Hepatocyte (in vitro differentiated cells): ENCODE results near the gene C7orf33.

Experiments
- EZH2 ChIP-seq: fragments of 200-600 bp; sonication (generic); IDR thresholded peaks from 2 replicates; pipeline ENCODE4 v1.6.1; 2016; ENCODE audit warnings: antibody characterized with exemption, mild to moderate bottlenecking, borderline replicate concordance
- EZH2phosphoT487 ChIP-seq: fragments of 200-600 bp; sonication (generic); IDR thresholded peaks from one replicate; pipeline ENCODE4 v1.6.1; 2018; ENCODE audit warnings: antibody characterized with exemption, mild to moderate bottlenecking, low read depth, moderate library complexity; ENCODE audit not compliant: unreplicated experiment, severe bottlenecking

DNA sequence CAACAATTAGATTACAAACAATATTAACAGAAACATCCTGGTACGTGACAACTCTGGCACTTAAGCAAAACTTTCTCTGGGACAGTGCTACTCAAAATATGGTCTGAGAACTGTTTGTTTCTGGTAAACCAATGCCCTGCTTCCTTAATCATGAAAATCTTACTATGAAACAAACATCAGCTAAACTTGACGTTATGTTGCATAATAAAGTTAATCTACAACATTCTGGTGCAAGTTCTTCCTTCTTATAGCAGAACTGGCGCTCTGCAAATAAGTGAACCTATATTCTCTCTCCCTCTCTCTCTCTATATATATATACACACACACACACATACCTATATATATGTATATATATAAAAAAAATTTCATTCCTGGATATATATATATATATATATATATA is 7.8 kb downstream of the C7orf33 start:
- TF ChIP-seq EZH2, result no peak
- TF ChIP-seq EZH2phosphoT487, result no peak
